ENCODE results near the gene ZER1. TPM values are rescaled to one million over a fixed set of nuclear protein-coding genes. Genes with fewer than 3 reads are reported as not detected.

Gene ZER1
- total RNA-seq, 1 experiment from 2014 or later: 15.2 TPM

- H3K36me3 Mint-ChIP-seq (ENCODE audit: insufficient read depth, unreplicated experiment): peaks cover 8% of the 10 kb centered on the region
- no peak for DNase-seq
- CTCF ChIA-PET: no interaction called here
- no peak overlapping the region for H3K27ac Mint-ChIP-seq (ENCODE audit: unreplicated experiment)
- H3K4me1 Mint-ChIP-seq (ENCODE audit: low read depth, unreplicated experiment): no peaks in the 10 kb centered on the region
- BruUV-seq (replicated peaks): no TSS peak
- TF ChIP-seq CTCF (IDR thresholded peaks at IDR 0.05; ENCODE audit: unreplicated experiment): no peak
- no peaks in the 10 kb centered on the region for H3K27me3 Mint-ChIP-seq (ENCODE audit: unreplicated experiment)
- no peaks in the 10 kb centered on the region for H3K9me3 Mint-ChIP-seq (ENCODE audit: low read depth, unreplicated experiment)
- H3K4me3 Mint-ChIP-seq (ENCODE audit: low read depth, unreplicated experiment): no peak overlapping the region
- intact Hi-C loops (cut with micrococcal nuclease; ENCODE audit: unreplicated experiment): no loop called here
These were observed 37.4 kb upstream of the ZER1 start for GRCh38 chr9:128809036-128809599.

- Mint-ChIP-seq H3K36me3 (ENCODE audit: insufficient read depth, unreplicated experiment) (peaks cover 14% of the 10 kb centered on the region), H3K9me3 (ENCODE audit: low read depth, unreplicated experiment) (no peaks in the 10 kb centered on the region), H3K4me3 (ENCODE audit: low read depth, unreplicated experiment) (no peak overlapping the region), H3K27ac (ENCODE audit: unreplicated experiment) (no peak overlapping the region), H3K27me3 (ENCODE audit: unreplicated experiment) (no peaks in the 10 kb centered on the region), H3K4me1 (ENCODE audit: low read depth, unreplicated experiment) (no peaks in the 10 kb centered on the region)
- TF ChIP-seq CTCF (IDR thresholded peaks at IDR 0.05; ENCODE audit: unreplicated experiment): no peak
- CTCF ChIA-PET: no interaction called here
- BruUV-seq (replicated peaks): no TSS peak
- intact Hi-C loops (cut with micrococcal nuclease; ENCODE audit: unreplicated experiment): no loop called here
- DNase-seq: no peak
These were observed 36.8 kb upstream of the ZER1 start for GRCh38 chr9:128808543-128808942.

GRCh38 chr9:128807827-128808226 is 36.1 kb upstream of the ZER1 start:
- intact Hi-C loops (cut with micrococcal nuclease; ENCODE audit: unreplicated experiment): no loop called here
- BruUV-seq (replicated peaks): no TSS peak
- H3K4me3 Mint-ChIP-seq (ENCODE audit: low read depth, unreplicated experiment): no peak overlapping the region

GRCh38 chr9:128805661-128806060 is 33.9 kb upstream of the ZER1 start:
- no peak for TF ChIP-seq CTCF (IDR thresholded peaks at IDR 0.05; ENCODE audit: unreplicated experiment)
- no peaks in the 10 kb centered on the region for H3K9me3 Mint-ChIP-seq (ENCODE audit: low read depth, unreplicated experiment)
- CTCF ChIA-PET: no interaction called here

More at GRCh38 chr9:128807827-128808226, 36.1 kb upstream of the ZER1 start:
- no peak for TF ChIP-seq CTCF (IDR thresholded peaks at IDR 0.05; ENCODE audit: unreplicated experiment)
- no peak overlapping the region for H3K27ac Mint-ChIP-seq (ENCODE audit: unreplicated experiment)
- DNase-seq: no peak
- no peaks in the 10 kb centered on the region for H3K9me3 Mint-ChIP-seq (ENCODE audit: low read depth, unreplicated experiment)
- no peaks in the 10 kb centered on the region for H3K4me1 Mint-ChIP-seq (ENCODE audit: low read depth, unreplicated experiment)
- CTCF ChIA-PET: no interaction called here
- H3K36me3 Mint-ChIP-seq (ENCODE audit: insufficient read depth, unreplicated experiment): peaks cover 21% of the 10 kb centered on the region
- no peaks in the 10 kb centered on the region for H3K27me3 Mint-ChIP-seq (ENCODE audit: unreplicated experiment)

More at GRCh38 chr9:128805661-128806060, 33.9 kb upstream of the ZER1 start:
- no TSS peak for BruUV-seq (replicated peaks)
- Mint-ChIP-seq H3K36me3 (ENCODE audit: insufficient read depth, unreplicated experiment) (peaks cover 20% of the 10 kb centered on the region), H3K4me3 (ENCODE audit: low read depth, unreplicated experiment) (no peak overlapping the region), H3K27me3 (ENCODE audit: unreplicated experiment) (no peaks in the 10 kb centered on the region), H3K4me1 (ENCODE audit: low read depth, unreplicated experiment) (no peaks in the 10 kb centered on the region), H3K27ac (ENCODE audit: unreplicated experiment) (no peak overlapping the region)
- intact Hi-C loops (cut with micrococcal nuclease; ENCODE audit: unreplicated experiment): no loop called here
- DNase-seq: no peak

Measured in Calu3 (cell line).